Daoy (cell line): Measurements from ENCODE around the gene OSBPL9. TPM values are rescaled to one million over a fixed set of nuclear protein-coding genes. Genes with fewer than 3 reads are reported as not detected.
"Not testable (repeated sequence)": the region's sequence is repeated elsewhere in the genome, so short reads cannot be mapped to it uniquely, and the experiment has no call there.

ENCODE experiments used
- DNase-seq: peaks from one replicate; pipeline ENCODE4 v3.0.0-alpha.2; 2015; ENCODE audit warnings: low read depth
- total RNA-seq: library from RNA; depleted of rRNA; stranded (reverse); fragments of >200 nt; shearing (Covaris generic); gene quantifications from 2 replicates; pipeline ENCODE4 v1.2.3, GENCODE V29; 2014

The OSBPL9 gene
- total RNA-seq, 1 experiment from 2014 or later: 47.7 TPM

GRCh38 chr1:51664421-51665240, 47.7 kb downstream of the OSBPL9 start:
- DNase-seq: peak; percentile 69

GRCh38 chr1:51666478-51666877, 49.6 kb downstream of the OSBPL9 start:
- DNase-seq: peak; percentile 53

- no peak for DNase-seq
Observed at GRCh38 chr1:51667561-51667960, 50.7 kb downstream of the OSBPL9 start.

GRCh38 chr1:51669272-51669671, 52.4 kb downstream of the OSBPL9 start:
- no peak for DNase-seq

- DNase-seq: no peak
Observed at GRCh38 chr1:51669816-51670215, 52.9 kb downstream of the OSBPL9 start.

GRCh38 chr1:51671527-51672325, 54.8 kb downstream of the OSBPL9 start:
- DNase-seq: peak; percentile 62

- DNase-seq: no peak
Observed at GRCh38 chr1:51673279-51673678, 56.4 kb downstream of the OSBPL9 start.

- no peak for DNase-seq
Observed at GRCh38 chr1:51675177-51675780, 58.4 kb downstream of the OSBPL9 start.

- peak; percentile 53 for DNase-seq
Observed at GRCh38 chr1:51679435-51679834, 62.5 kb downstream of the OSBPL9 start.

- no peak for DNase-seq
Observed at GRCh38 chr1:51684776-51685175, 67.9 kb downstream of the OSBPL9 start.

- DNase-seq: no peak
Observed at GRCh38 chr1:51686450-51686849, 69.6 kb downstream of the OSBPL9 start.

GRCh38 chr1:51689075-51689440, 72.2 kb downstream of the OSBPL9 start:
- no peak for DNase-seq

- DNase-seq: no peak
Observed at GRCh38 chr1:51689643-51690042, 72.8 kb downstream of the OSBPL9 start.

GRCh38 chr1:51690285-51690961, 73.5 kb downstream of the OSBPL9 start:
- peak; percentile 71 for DNase-seq

- no peak for DNase-seq
Observed at GRCh38 chr1:51691920-51692319, 75.0 kb downstream of the OSBPL9 start.

- no peak for DNase-seq
Observed at GRCh38 chr1:51693419-51694155, 76.7 kb downstream of the OSBPL9 start.

- no peak for DNase-seq
Observed at GRCh38 chr1:51697166-51697565, 80.3 kb downstream of the OSBPL9 start.

GRCh38 chr1:51699391-51699790, 82.5 kb downstream of the OSBPL9 start:
- DNase-seq: no peak

- DNase-seq: not testable (repeated sequence)
Observed at GRCh38 chr1:51701782-51702181, 84.9 kb downstream of the OSBPL9 start.

- not testable (repeated sequence) for DNase-seq
Observed at GRCh38 chr1:51702220-51702619, 85.3 kb downstream of the OSBPL9 start.

GRCh38 chr1:51705035-51705434, 88.1 kb downstream of the OSBPL9 start:
- no peak for DNase-seq
